T-helper 17 cell (primary cell): ENCODE results near the gene KIF20A. TPM values are rescaled to one million over a fixed set of nuclear protein-coding genes. Genes with fewer than 3 reads are reported as not detected.

ENCODE experiments used
- total RNA-seq, 4 donors: library from RNA in 2 of 4; stranded (reverse) in 2 of 4; gene quantifications; one replicate each; pipeline ENCODE4 v1.2.3 and lab custom pipeline; 2022 to 2026

The KIF20A gene
- total RNA-seq, 2 donors from 2014 or later, result 0.27 TPM; not detected in 1

Other genes starting within 250 kb of the KIF20A start
- gene FAM13B, start 146.0 kb upstream of the KIF20A start, total RNA-seq, result 10 to 100 TPM; 46.8 to 54.1 TPM
- gene WNT8A, start 95.1 kb upstream of the KIF20A start, total RNA-seq, result not detected
- gene NME5, start 39.7 kb upstream of the KIF20A start, total RNA-seq, result not detected
- 10 to 100 TPM; 26.4 to 30.0 TPM for gene BRD8, start 482 bp upstream of the KIF20A start, total RNA-seq
- 10 to 100 TPM; 12.4 to 18.2 TPM for gene CDC23, start 34.2 kb downstream of the KIF20A start, total RNA-seq
- gene GFRA3, start 95.5 kb downstream of the KIF20A start, total RNA-seq, result not detected
- gene CDC25C, start 152.7 kb downstream of the KIF20A start, total RNA-seq, result not detected
- 10 to 100 TPM; 50.1 to 59.8 TPM for gene FAM53C, start 159.2 kb downstream of the KIF20A start, total RNA-seq
- 10 to 100 TPM; 74.0 to 74.5 TPM for gene KDM3B, start 173.6 kb downstream of the KIF20A start, total RNA-seq